ENCODE data around the gene MRPS33. TPM values are rescaled to one million over a fixed set of nuclear protein-coding genes. Genes with fewer than 3 reads are reported as not detected.

Gene MRPS33
- 30.2 and 37.6 TPM in 2 replicates for total RNA-seq

DNA sequence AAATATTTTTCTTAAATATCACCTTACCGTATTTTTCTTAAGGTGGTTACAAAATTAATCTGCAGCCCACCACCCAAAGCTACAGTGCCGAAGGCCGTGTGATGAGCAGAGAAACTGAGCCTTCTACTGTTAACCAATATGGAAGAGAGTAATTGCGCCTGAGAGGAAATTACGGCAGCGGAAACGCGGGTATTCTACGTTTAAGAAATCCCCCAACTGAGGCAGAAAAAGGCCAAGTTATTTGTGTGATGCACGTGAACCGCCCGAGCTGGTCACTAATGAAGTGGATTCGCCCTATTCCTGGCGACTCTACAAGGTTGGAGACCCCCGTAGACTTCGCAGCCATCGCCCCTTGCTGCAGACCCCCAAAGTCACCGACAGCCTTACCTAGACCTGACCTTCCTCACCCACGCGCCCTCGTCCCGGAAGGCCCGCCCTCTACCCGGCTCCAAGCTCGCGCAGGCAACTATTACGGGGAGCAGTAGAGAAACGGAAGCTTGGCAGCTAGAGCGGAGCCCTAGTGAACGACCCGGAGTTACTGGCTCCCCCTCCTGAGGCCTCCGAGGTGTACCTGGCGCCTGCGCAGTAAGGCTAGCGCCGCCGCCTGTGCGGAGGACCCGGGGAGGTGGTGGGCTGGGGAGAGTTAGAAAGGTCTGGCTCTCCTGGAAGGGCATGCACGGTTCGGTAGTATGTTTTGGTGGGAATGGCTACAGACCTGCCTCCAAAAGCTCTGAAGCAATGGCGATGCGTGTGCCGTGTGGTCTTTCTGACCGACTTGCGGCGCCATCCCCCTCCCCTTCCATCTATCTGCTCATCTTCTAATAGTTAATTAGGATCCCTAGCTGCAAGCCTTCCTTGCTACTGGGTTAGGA lies at the start of gene MRPS33:
TSS of gene MRPS33 (minus strand) at position 429 of the 872 bp plus-strand sequence. CDS start 4,319 bp downstream, outside the sequence.

Other genes starting within 250 kb of the MRPS33 start
- gene BRAF, start 90.0 kb downstream of the MRPS33 start, total RNA-seq = 8.2 and 16.4 TPM in 2 replicates
- gene TMEM178B, start 59.1 kb upstream of the MRPS33 start, total RNA-seq = under 0.01 and 0.06 TPM in 2 replicates